Spleen (tissue), 11 donors: ENCODE results near the gene PAQR8. TPM values are rescaled to one million over a fixed set of nuclear protein-coding genes. Genes with fewer than 3 reads are reported as not detected.

ENCODE experiments used
- DNase-seq: peaks from one replicate; pipeline ENCODE4 v3.0.0-alpha.2; 2020
- H3K27ac ChIP-seq, 8 donors: fragments of 200-600 bp; sonication (generic) in 7 of 8; 1 replicate in 4 of 8; 2 replicates in 4 of 8; pipeline versions ENCODE4 v1.5.0 to v1.8.0; 2016 to 2021; ENCODE audit warnings: inconsistent platforms in 4 of 8, mild to moderate bottlenecking in 4 of 8, moderate library complexity in 1 of 8
- H3K27me3 ChIP-seq, 7 donors: fragments of 200-600 bp; sonication (generic) in 6 of 7; replicated peaks in 1 of 7; 1 replicate in 4 of 7; 2 replicates in 3 of 7; pipeline versions ENCODE4 v1.5.0 to v1.8.0; 2016 to 2021; ENCODE audit warnings: inconsistent platforms in 3 of 7, mild to moderate bottlenecking in 1 of 7
- H3K36me3 ChIP-seq, 6 donors: fragments of 200-600 bp; sonication (generic) in 5 of 6; 1 replicate in 4 of 6; 2 replicates in 2 of 6; pipeline versions ENCODE4 v1.5.0 to v1.8.0; 2016 to 2021; ENCODE audit warnings: inconsistent platforms in 2 of 6
- H3K4me1 ChIP-seq, 6 donors: fragments of 200-600 bp; sonication (generic) in 5 of 6; 1 replicate in 3 of 6; 2 replicates in 3 of 6; pipeline versions ENCODE4 v1.5.0 to v1.8.0; 2016 to 2021; ENCODE audit warnings: inconsistent platforms in 3 of 6
- H3K4me3 ChIP-seq, 8 donors: fragments of 200-600 bp; sonication (generic) in 7 of 8; 1 replicate in 4 of 8; 2 replicates in 4 of 8; pipeline versions ENCODE4 v1.5.0 to v1.8.0; 2016 to 2021; ENCODE audit warnings: inconsistent platforms in 4 of 8, mild to moderate bottlenecking in 4 of 8, moderate library complexity in 2 of 8
- H3K9me3 ChIP-seq, 8 donors: fragments of 200-600 bp; sonication (generic) in 7 of 8; 1 replicate in 4 of 8; 2 replicates in 4 of 8; pipeline versions ENCODE4 v1.5.0 to v1.8.0; 2016 to 2021; ENCODE audit warnings: inconsistent platforms in 4 of 8
- CTCF ChIP-seq, 11 experiments: fragments of 200-600 bp in 7 of 11; fragments of 450-650 bp in 4 of 11; sonication (generic) in 4 of 11; IDR thresholded peaks in 8 of 11; conservative IDR thresholded peaks in 3 of 11; 1 replicate in 7 of 11; 2 replicates in 4 of 11; pipeline versions ENCODE4 v1.4.0 to v1.8.0; 2016 to 2021; ENCODE audit warnings: antibody characterized with exemption in 11 of 11, inconsistent platforms in 4 of 11, mild to moderate bottlenecking in 1 of 11
- POLR2A ChIP-seq, 3 donors: fragments of 450-650 bp; IDR thresholded peaks; one replicate each; pipeline ENCODE4 v1.5.1; 2017; ENCODE audit warnings: antibody characterized with exemption in 3 of 3, mild to moderate bottlenecking in 1 of 3
- POLR2AphosphoS5 ChIP-seq, 3 donors: sonication (generic); formaldehyde crosslinking; IDR thresholded peaks; one replicate each; pipeline ENCODE4 v1.5.1; 2017; ENCODE audit warnings: antibody characterized with exemption in 3 of 3
- WGBS, 5 donors: extraction: QIAGEN DNeasy Blood & Tissue Kit in 3 of 5; methylation state at CpG; one replicate each; pipeline versions ENCODE4 v1.1.5 to v1.1.7; 2013 to 2018; 5-methylcytosine and 5-hydroxymethylcytosine counted together
- intact Hi-C: fragments of 100-400 bp; cut with DNase I; formaldehyde crosslinking; loops from one replicate; pipeline ENCODE4 v1.15.0; 2023; ENCODE audit warnings: low total_unique reads
- polyA plus RNA-seq, 3 donors: library from polyadenylated mRNA; stranded (reverse); fragments of 200-250 nt; gene quantifications; one replicate each; pipeline ENCODE4 v1.2.1, GENCODE V29; 2013
- total RNA-seq, 7 donors: library from RNA; depleted of rRNA in 3 of 7; stranded (reverse); fragments of >200 nt in 3 of 7; fragmentation: NEBNext Ultra II Directional in 4 of 7; extraction: Animal tissue kit (Norgen Biotek cat#: 25700) in 4 of 7; gene quantifications; one replicate each; pipeline versions ENCODE4 v1.1.0 to v1.2.1, GENCODE V29; 2016 to 2021
- donor health status: healthy with polysubstance abuse.
- donor health status: DM: no; HTN: no; CAD: no; lungs with moderate emphysema.
- donor health status: DM: no; HTN: no; CAD: no.
- donor health status: Bipolar disorder and iron deficiency.
- donor health status: healthy.
- donor health status: DM: no; HTN: no; CAD: no.
- donor health status: DM: yes; HTN: yes; CAD: no.

The PAQR8 gene
- total and polyA plus RNA-seq, 10 donors, result 3.5 to 13.3 (median 9.7) TPM

- Histone ChIP-seq H3K9me3 (no peaks in the 10 kb centered on the region), H3K4me1 (peaks cover 0 to 4% (median 0%) of the 10 kb centered on the region in 6 donors), H3K27ac (no peak overlapping the region), H3K36me3 (no peaks in the 10 kb centered on the region), H3K27me3 (no peaks in the 10 kb centered on the region), H3K4me3 (no peak overlapping the region)
- TF ChIP-seq POLR2AphosphoS5 (IDR thresholded peaks at IDR 0.05), result no peak
- intact Hi-C loops, result no loop called here
- WGBS, 5 donors, result 86 to 92% (median 90%) methylated on average over 3 of the region's 3 CpGs
- DNase-seq, result no peak
These were observed 35.2 kb upstream of the PAQR8 start for GRCh38 chr6:52326540-52327364.

GRCh38 chr6:52328303-52328662 lies 33.7 kb upstream of the PAQR8 start:
- DNase-seq, result no peak
- Histone ChIP-seq H3K27me3 (no peaks in the 10 kb centered on the region), H3K4me3 (no peak overlapping the region), H3K4me1 (peaks cover 0 to 17% (median 0%) of the 10 kb centered on the region in 6 donors), H3K27ac (no peak overlapping the region), H3K36me3 (no peaks in the 10 kb centered on the region), H3K9me3 (no peaks in the 10 kb centered on the region)
- intact Hi-C loops, result no loop called here
- TF ChIP-seq POLR2AphosphoS5 (IDR thresholded peaks at IDR 0.05), result no peak
- TF ChIP-seq CTCF (IDR thresholded peaks at IDR 0.05 in 8 of 11, conservative IDR thresholded peaks at IDR 0.05 in 3 of 11), result no peak
- TF ChIP-seq POLR2A (IDR thresholded peaks at IDR 0.05), result no peak
- 43 to 66% (median 55%) methylated on average over 2 of the region's 2 CpGs for WGBS, 5 donors

GRCh38 chr6:52328729-52329128 lies 33.2 kb upstream of the PAQR8 start:
- H3K36me3 ChIP-seq, result no peaks in the 10 kb centered on the region
- no peaks in the 10 kb centered on the region for H3K9me3 ChIP-seq
- intact Hi-C loops, result no loop called here
- H3K27ac ChIP-seq, result no peak overlapping the region
- peaks cover 0 to 21% (median 4%) of the 10 kb centered on the region in 6 donors for H3K4me1 ChIP-seq
- no peak for DNase-seq
- H3K4me3 ChIP-seq, result no peak overlapping the region
- H3K27me3 ChIP-seq, result no peaks in the 10 kb centered on the region
- TF ChIP-seq POLR2AphosphoS5 (IDR thresholded peaks at IDR 0.05), result no peak
- TF ChIP-seq CTCF (IDR thresholded peaks at IDR 0.05 in 8 of 11, conservative IDR thresholded peaks at IDR 0.05 in 3 of 11), result no peak
- TF ChIP-seq POLR2A (IDR thresholded peaks at IDR 0.05), result no peak
- 58 to 73% (median 67%) methylated on average over 2 of the region's 2 CpGs for WGBS, 5 donors

GRCh38 chr6:52330470-52330869 lies 31.5 kb upstream of the PAQR8 start:
- H3K9me3 ChIP-seq, result no peaks in the 10 kb centered on the region
- H3K4me3 ChIP-seq, result no peak overlapping the region
- no peak for TF ChIP-seq CTCF (IDR thresholded peaks at IDR 0.05 in 8 of 11, conservative IDR thresholded peaks at IDR 0.05 in 3 of 11)
- TF ChIP-seq POLR2AphosphoS5 (IDR thresholded peaks at IDR 0.05), result no peak
- no peak for TF ChIP-seq POLR2A (IDR thresholded peaks at IDR 0.05)
- peaks cover 0 to 39% (median 13%) of the 10 kb centered on the region in 6 donors for H3K4me1 ChIP-seq
- no peak overlapping the region for H3K27ac ChIP-seq
- no peak for DNase-seq
- 48 to 78% (median 76%) methylated on average over 2 of the region's 2 CpGs for WGBS, 5 donors
- H3K27me3 ChIP-seq, result no peaks in the 10 kb centered on the region
- no peaks in the 10 kb centered on the region for H3K36me3 ChIP-seq
- intact Hi-C loops, result no loop called here
